T-cell (primary cell): ENCODE data around the gene CDKL1. TPM values are rescaled to one million over a fixed set of nuclear protein-coding genes. Genes with fewer than 3 reads are reported as not detected.

Source experiments
- ATAC-seq, 4 experiments: fragments of 200-7000 bp in 3 of 4; fragments of 150-1000 bp in 1 of 4; cut with Tn5 transposase; replicated peaks in 1 of 4; 1 replicate in 3 of 4; 2 replicates in 1 of 4; pipeline ENCODE4 v1.10.0; 2021; ENCODE audit warnings: moderate library complexity in 3 of 4, mild to moderate bottlenecking in 2 of 4, moderate number of reproducible peaks in 1 of 4
- CTCF ChIA-PET, 2 donors: fragments of 300-600 bp; sonication (Branson Sonifier 250); formaldehyde crosslinking; loops; one replicate each; lab custom pipeline; 2022; ENCODE audit warnings: antibody characterized with exemption in 2 of 2; lab: Charles Lee
- POLR2A ChIA-PET, 2 donors: fragments of 300-600 bp; sonication (Branson Sonifier 250); formaldehyde crosslinking; loops; one replicate each; lab custom pipeline; 2022; ENCODE audit warnings: antibody characterized with exemption in 2 of 2; lab: Charles Lee
- DNase-seq, 35 experiments: peaks; one replicate each; pipeline versions ENCODE4 v3.0.0 to v3.0.0-alpha.2; 2013 to 2023
- H3K27ac ChIP-seq: one replicate; pipeline ENCODE4 v1.5.1; 2013; ENCODE audit warnings: low read length
- H3K27me3 ChIP-seq, 2 experiments: replicated peaks in 1 of 2; 1 replicate in 1 of 2; 2 replicates in 1 of 2; pipeline versions ENCODE4 v1.6.1 to v1.7.0; 2013; ENCODE audit warnings: low read length in 1 of 2, mixed read lengths in 1 of 2; ENCODE audit not compliant: control insufficient read depth in 2 of 2, insufficient read depth in 2 of 2; ENCODE audit errors: extremely low read depth in 1 of 2
- H3K36me3 ChIP-seq, 2 donors: 1 replicate in 1 of 2; 2 replicates in 1 of 2; pipeline versions ENCODE4 v1.6.1 to v1.7.0; 2013; ENCODE audit warnings: low read length in 1 of 2; ENCODE audit not compliant: control insufficient read depth in 2 of 2, insufficient read depth in 1 of 2; ENCODE audit errors: extremely low read depth in 1 of 2
- H3K4me1 ChIP-seq, 2 experiments: 1 replicate in 1 of 2; 2 replicates in 1 of 2; pipeline versions ENCODE4 v1.6.1 to v1.7.0; 2013; ENCODE audit warnings: low read length in 2 of 2, mixed read lengths in 1 of 2; ENCODE audit not compliant: insufficient read depth in 2 of 2, control insufficient read depth in 1 of 2; ENCODE audit errors: extremely low read depth in 1 of 2
- H3K4me3 ChIP-seq, 2 donors: 1 replicate in 1 of 2; 2 replicates in 1 of 2; pipeline versions ENCODE4 v1.5.1 to v1.7.0; 2013; ENCODE audit warnings: mild to moderate bottlenecking in 2 of 2, low read length in 1 of 2, moderate library complexity in 1 of 2; ENCODE audit not compliant: control insufficient read depth in 1 of 2; ENCODE audit errors: extremely low read depth in 1 of 2
- H3K9me3 ChIP-seq: 2 replicates; pipeline ENCODE4 v1.7.0; 2013
- H3K27ac Mint-ChIP-seq, 2 donors: one replicate each; pipeline ENCODE4 v1.8.0; 2020 to 2021; ENCODE audit warnings: mild to moderate bottlenecking in 2 of 2, mixed read lengths in 2 of 2
- H3K27me3 Mint-ChIP-seq, 2 donors: one replicate each; pipeline ENCODE4 v1.8.0; 2021 to 2022; ENCODE audit warnings: mixed read lengths in 2 of 2
- H3K36me3 Mint-ChIP-seq: one replicate; pipeline ENCODE4 v1.8.0; 2021; ENCODE audit warnings: mixed read lengths
- H3K4me1 Mint-ChIP-seq, 3 donors: one replicate each; pipeline ENCODE4 v1.8.0; 2020 to 2022; ENCODE audit warnings: mixed read lengths in 3 of 3, mild to moderate bottlenecking in 1 of 3
- H3K4me3 Mint-ChIP-seq, 3 donors: one replicate each; pipeline ENCODE4 v1.8.0; 2020 to 2022; ENCODE audit warnings: mild to moderate bottlenecking in 3 of 3, mixed read lengths in 3 of 3, moderate library complexity in 3 of 3
- H3K9me3 Mint-ChIP-seq, 3 donors: one replicate each; pipeline ENCODE4 v1.8.0; 2020 to 2022; ENCODE audit warnings: mixed read lengths in 3 of 3
- WGBS: methylation state at CpG from one replicate; pipeline ENCODE4 v1.1.5; 2013; ENCODE audit warnings: missing lambda C conversion rate; ENCODE audit not compliant: insufficient coverage; 5-methylcytosine and 5-hydroxymethylcytosine counted together
- total RNA-seq, 35 experiments: library from RNA in 6 of 35; stranded (reverse) in 6 of 35; fragments of 120-200 nt in 1 of 35; gene quantifications; one replicate each; pipeline versions ENCODE4 v1.2.1 to v1.2.4 and lab custom pipeline; 2013 to 2026

The CDKL1 gene
- total RNA-seq, 5 donors from 2014 or later (not counting 1 experiment from before 2014, with no cell fraction given), result 4.6 to 7.7 (median 5.8) TPM

- H3K27ac Mint-ChIP-seq, result no peak overlapping the region
- peaks cover 6 to 19% (median 14%) of the 10 kb centered on the region in 3 donors for H3K4me1 Mint-ChIP-seq
- ChIA-PET POLR2A (interaction anchor here in 1 of 2 donors (0.6 kb wide), 1 partner anchor 30 kb away, joined by 3 read pairs; no protein-coding TSS in a partner anchor), CTCF (interaction anchor here in 1 of 2 donors (0.6 kb wide), 1 partner anchor 382 kb away, joined by 3 read pairs; no protein-coding TSS in a partner anchor)
- H3K27me3 Mint-ChIP-seq, result no peaks in the 10 kb centered on the region
- Histone ChIP-seq H3K4me1 (peaks cover 0 to 14% of the 10 kb centered on the region in 2 experiments), H3K4me3 (no peak overlapping the region), H3K27ac (no peak overlapping the region), H3K36me3 (no peaks in the 10 kb centered on the region), H3K27me3 (no peaks in the 10 kb centered on the region), H3K9me3 (no peaks in the 10 kb centered on the region)
- WGBS, result no CpG with 5 or more reads among the region's 5 CpGs
- ATAC-seq (no peak), DNase-seq (no peak)
- no peak overlapping the region for H3K4me3 Mint-ChIP-seq
- H3K36me3 Mint-ChIP-seq, result no peaks in the 10 kb centered on the region
- H3K9me3 Mint-ChIP-seq, result no peaks in the 10 kb centered on the region
These were observed 2.0 kb downstream of the CDKL1 start for GRCh38 chr14:50394713-50395112.

- WGBS, result 100% methylated on average over 1 of the region's 9 CpGs
- H3K27ac Mint-ChIP-seq, result no peak overlapping the region
- H3K27me3 Mint-ChIP-seq, result no peaks in the 10 kb centered on the region
- no peak overlapping the region for H3K4me3 Mint-ChIP-seq
- no peak for DNase-seq
- Histone ChIP-seq H3K27me3 (no peaks in the 10 kb centered on the region), H3K4me1 (no peaks in the 10 kb centered on the region), H3K4me3 (no peak overlapping the region), H3K9me3 (no peaks in the 10 kb centered on the region), H3K36me3 (no peaks in the 10 kb centered on the region), H3K27ac (no peak overlapping the region)
- no peaks in the 10 kb centered on the region for H3K4me1 Mint-ChIP-seq
- ChIA-PET POLR2A (no interaction called here), CTCF (no interaction called here)
- no peaks in the 10 kb centered on the region for H3K9me3 Mint-ChIP-seq
- no peaks in the 10 kb centered on the region for H3K36me3 Mint-ChIP-seq
- ATAC-seq, result no peak
These were observed 6.8 kb downstream of the CDKL1 start for GRCh38 chr14:50389668-50390441.

- ChIA-PET POLR2A (no interaction called here), CTCF (no interaction called here)
- Mint-ChIP-seq H3K27me3 (no peaks in the 10 kb centered on the region), H3K27ac (no peak overlapping the region), H3K36me3 (no peaks in the 10 kb centered on the region), H3K4me3 (no peak overlapping the region), H3K9me3 (no peaks in the 10 kb centered on the region), H3K4me1 (no peaks in the 10 kb centered on the region)
- H3K9me3 ChIP-seq, result no peaks in the 10 kb centered on the region
- no peak overlapping the region for H3K27ac ChIP-seq
- H3K4me3 ChIP-seq, result no peak overlapping the region
- no peaks in the 10 kb centered on the region for H3K4me1 ChIP-seq
- no peaks in the 10 kb centered on the region for H3K27me3 ChIP-seq
- ATAC-seq, result no peak
- H3K36me3 ChIP-seq, result no peaks in the 10 kb centered on the region
- no peak for DNase-seq
- 91% methylated on average over 4 of the region's 9 CpGs for WGBS
These were observed 8.3 kb downstream of the CDKL1 start for GRCh38 chr14:50388256-50388931.

GRCh38 chr14:50387548-50387947 is 9.1 kb downstream of the CDKL1 start:
- Mint-ChIP-seq H3K4me1 (no peaks in the 10 kb centered on the region), H3K27ac (no peak overlapping the region), H3K4me3 (no peak overlapping the region), H3K36me3 (no peaks in the 10 kb centered on the region), H3K9me3 (no peaks in the 10 kb centered on the region), H3K27me3 (no peaks in the 10 kb centered on the region)
- CTCF ChIA-PET, result no interaction called here
- WGBS, result 86% methylated on average over 1 of the region's 1 CpG
- ATAC-seq, result no peak
- no peak overlapping the region for H3K27ac ChIP-seq
- H3K9me3 ChIP-seq, result no peaks in the 10 kb centered on the region
- no peaks in the 10 kb centered on the region for H3K27me3 ChIP-seq
- POLR2A ChIA-PET, result no interaction called here
- no peaks in the 10 kb centered on the region for H3K36me3 ChIP-seq
- H3K4me1 ChIP-seq, result no peaks in the 10 kb centered on the region
- DNase-seq, result no peak
- no peak overlapping the region for H3K4me3 ChIP-seq

- ATAC-seq (no peak), DNase-seq (no peak)
- Mint-ChIP-seq H3K27ac (no peak overlapping the region), H3K27me3 (no peaks in the 10 kb centered on the region), H3K4me1 (no peaks in the 10 kb centered on the region), H3K36me3 (no peaks in the 10 kb centered on the region), H3K9me3 (no peaks in the 10 kb centered on the region), H3K4me3 (no peak overlapping the region)
- no peaks in the 10 kb centered on the region for H3K27me3 ChIP-seq
- no peak overlapping the region for H3K27ac ChIP-seq
- POLR2A ChIA-PET, result no interaction called here
- no peaks in the 10 kb centered on the region for H3K36me3 ChIP-seq
- no peak overlapping the region for H3K4me3 ChIP-seq
- CTCF ChIA-PET, result interaction anchor here in 1 of 2 donors (0.6 kb wide), 1 partner anchor 15 kb away, joined by 3 read pairs; no protein-coding TSS in a partner anchor
- no CpG with 5 or more reads among the region's 3 CpGs for whole genome bisulfite sequencing
- H3K4me1 ChIP-seq, result no peaks in the 10 kb centered on the region
- H3K9me3 ChIP-seq, result no peaks in the 10 kb centered on the region
These were observed 13.0 kb downstream of the CDKL1 start for GRCh38 chr14:50383618-50384225.

GRCh38 chr14:50381823-50382287 is 14.8 kb downstream of the CDKL1 start:
- H3K9me3 ChIP-seq, result no peaks in the 10 kb centered on the region
- Mint-ChIP-seq H3K4me1 (no peaks in the 10 kb centered on the region), H3K27ac (no peak overlapping the region), H3K9me3 (no peaks in the 10 kb centered on the region), H3K36me3 (no peaks in the 10 kb centered on the region), H3K4me3 (no peak overlapping the region), H3K27me3 (no peaks in the 10 kb centered on the region)
- H3K4me3 ChIP-seq, result no peak overlapping the region
- ChIA-PET CTCF (no interaction called here), POLR2A (no interaction called here)
- no peaks in the 10 kb centered on the region for H3K4me1 ChIP-seq
- H3K27me3 ChIP-seq, result no peaks in the 10 kb centered on the region
- no peak overlapping the region for H3K27ac ChIP-seq
- 92% methylated on average over 8 of the region's 14 CpGs for WGBS
- H3K36me3 ChIP-seq, result no peaks in the 10 kb centered on the region
- ATAC-seq (no peak), DNase-seq (no peak)
